Activated naive CD8-positive, alpha-beta T cell treated with anti-CD3 and anti-CD28 coated beads, Interleukin-2, amount 50 U/mL, for 16 hours (primary cell): ENCODE measurements around the gene FYTTD1.

Experiments used
- DNase-seq: peaks from one replicate; pipeline ENCODE4 v3.0.0-alpha.2; 2020; ENCODE audit warnings: low read depth, low spot score

Gene FYTTD1

GRCh38 chr3:197737319-197737649 is 12.4 kb upstream of the FYTTD1 start:
- DNase-seq, result no peak

GRCh38 chr3:197737749-197738462 is 11.8 kb upstream of the FYTTD1 start:
- no peak for DNase-seq

- DNase-seq, result no peak
These were observed 6.9 kb upstream of the FYTTD1 start for GRCh38 chr3:197742787-197743186.

- no peak for DNase-seq
These were observed 3.5 kb upstream of the FYTTD1 start for GRCh38 chr3:197746209-197746608.

GRCh38 chr3:197746801-197747237 is 2.9 kb upstream of the FYTTD1 start:
- DNase-seq, result no peak

GRCh38 chr3:197748597-197749314 is 927 bp upstream of the FYTTD1 start:
- DNase-seq, result no peak

GRCh38 chr3:197749315-197749600 is 425 bp upstream of the FYTTD1 start:
- DNase-seq, result peak; percentile 32

- DNase-seq, result no peak
These were observed 731 bp downstream of the FYTTD1 start for GRCh38 chr3:197750396-197750831.

- DNase-seq, result no peak
These were observed 1.4 kb downstream of the FYTTD1 start for GRCh38 chr3:197750858-197751737.

GRCh38 chr3:197752107-197752506 is 2.4 kb downstream of the FYTTD1 start:
- no peak for DNase-seq

GRCh38 chr3:197753263-197753662 is 3.6 kb downstream of the FYTTD1 start:
- no peak for DNase-seq

GRCh38 chr3:197756704-197757103 is 7.0 kb downstream of the FYTTD1 start:
- DNase-seq, result no peak

- DNase-seq, result no peak
These were observed 8.8 kb downstream of the FYTTD1 start for GRCh38 chr3:197758512-197758911.

- no peak for DNase-seq
These were observed 12.1 kb downstream of the FYTTD1 start for GRCh38 chr3:197761784-197762183.

- DNase-seq, result no peak
These were observed 25.6 kb downstream of the FYTTD1 start for GRCh38 chr3:197775317-197775716.

- no peak for DNase-seq
These were observed 32.5 kb downstream of the FYTTD1 start for GRCh38 chr3:197782230-197782629.

- DNase-seq, result no peak
These were observed 34.4 kb downstream of the FYTTD1 start for GRCh38 chr3:197784019-197784585.

GRCh38 chr3:197787412-197787811 is 37.7 kb downstream of the FYTTD1 start:
- no peak for DNase-seq

- DNase-seq, result no peak
These were observed 39.6 kb downstream of the FYTTD1 start for GRCh38 chr3:197789309-197789708.

GRCh38 chr3:197790033-197790432 is 40.4 kb downstream of the FYTTD1 start:
- DNase-seq, result no peak

GRCh38 chr3:197791113-197791891 is 41.6 kb downstream of the FYTTD1 start, which contains the start of gene LRCH3:
TSS of gene LRCH3 (plus strand) at chr3:197791254. CDS start at chr3:197791279, 25 bp downstream.
- peak; percentile 63 for DNase-seq
